Kasumi-1 (cell line): ENCODE results near the gene LRRC63.
"Not testable (repeated sequence)": the region's sequence is repeated elsewhere in the genome, so short reads cannot be mapped to it uniquely, and the experiment has no call there.

ENCODE experiments used
- DNase-seq, 2 experiments: peaks; one replicate each; lab custom pipeline; 2025; lab: John Stamatoyannopoulos, UW

The LRRC63 gene

DNA sequence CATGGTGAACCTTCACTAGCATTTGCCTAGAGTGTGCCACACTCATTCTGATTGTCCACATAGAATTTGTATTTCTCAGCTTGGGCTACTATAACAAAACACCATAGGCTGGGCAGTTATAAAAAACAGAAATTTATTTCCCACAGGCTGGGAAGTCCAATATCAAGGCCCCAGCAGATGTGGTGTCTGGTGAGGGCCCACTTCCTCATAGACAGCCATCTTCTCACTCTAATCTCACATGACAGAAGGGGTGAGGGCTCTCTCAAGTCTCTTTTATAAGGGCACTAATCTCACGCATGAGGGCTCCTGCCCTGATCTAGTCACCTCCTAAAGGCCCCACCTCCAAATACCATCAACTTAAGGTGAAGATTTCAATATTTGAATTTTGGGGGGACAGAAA lies 53.6 kb downstream of the LRRC63 start:
- no peak for DNase-seq

DNA sequence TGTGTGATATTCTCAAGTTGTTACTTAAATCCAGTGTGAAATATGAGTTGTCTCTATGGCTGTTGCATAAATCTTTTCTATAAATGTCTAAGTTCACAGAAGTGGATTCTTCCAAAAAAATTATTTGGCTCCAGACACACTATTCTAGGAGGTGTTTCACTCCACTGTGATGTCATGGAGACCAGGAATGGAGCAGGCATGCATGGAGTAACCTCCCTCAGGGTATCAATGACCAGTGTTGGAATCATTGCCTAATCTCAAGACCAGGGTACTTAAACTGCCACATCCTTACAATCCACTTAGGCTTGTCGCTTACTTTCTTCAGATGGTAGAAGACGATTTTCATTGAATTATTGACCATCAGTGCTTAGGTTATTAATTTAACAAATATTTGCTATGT lies 55.4 kb downstream of the LRRC63 start:
- no peak for DNase-seq

DNA sequence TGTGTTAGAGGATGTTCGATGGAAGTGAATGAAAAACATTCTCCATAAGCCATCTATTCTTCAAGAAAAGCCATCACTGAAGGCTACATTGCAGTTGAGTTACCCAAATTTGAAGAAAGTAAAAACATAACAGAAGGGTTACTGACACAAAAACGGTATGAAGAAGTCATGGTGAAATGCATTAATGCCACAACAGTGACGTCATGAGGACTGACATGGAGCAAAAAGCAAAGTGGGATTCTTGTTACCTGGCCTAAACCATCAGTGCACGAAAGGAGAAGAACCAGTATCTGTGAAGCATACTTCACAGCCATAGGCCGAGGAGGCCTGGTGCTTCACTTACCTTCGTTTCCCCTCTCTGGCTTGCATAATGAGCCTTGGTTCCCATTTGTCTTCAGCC lies 58.7 kb downstream of the LRRC63 start:
- DNase-seq, result no peak

DNA sequence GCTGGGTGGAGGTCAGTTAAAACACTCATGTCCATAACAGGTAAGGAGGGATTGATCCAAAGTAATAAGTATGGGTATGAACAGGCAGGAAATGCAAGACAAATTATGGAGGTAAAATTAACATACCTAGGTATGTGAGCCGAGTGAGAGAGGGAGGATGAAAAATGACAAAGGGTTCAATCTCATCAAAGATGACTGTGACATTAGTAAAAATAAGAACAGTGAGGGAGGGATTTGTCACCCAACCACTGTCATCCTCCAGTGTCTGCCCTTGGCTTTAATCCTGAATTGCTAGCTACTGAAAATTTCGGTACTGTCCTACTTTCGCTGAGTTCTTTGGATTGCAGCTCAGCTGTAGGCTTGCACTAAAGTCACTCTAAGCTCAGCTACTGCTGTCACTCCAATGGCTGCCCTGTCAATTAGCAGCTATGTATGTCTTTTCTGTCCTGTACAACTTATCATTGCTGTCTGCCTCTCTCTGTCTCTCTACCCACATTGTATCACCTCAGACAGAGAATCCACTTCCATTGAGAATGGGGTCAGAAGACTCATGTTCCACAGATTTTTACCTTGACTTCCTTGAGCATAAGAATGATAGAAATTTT lies 62.5 kb downstream of the LRRC63 start:
- no peak for DNase-seq

DNA sequence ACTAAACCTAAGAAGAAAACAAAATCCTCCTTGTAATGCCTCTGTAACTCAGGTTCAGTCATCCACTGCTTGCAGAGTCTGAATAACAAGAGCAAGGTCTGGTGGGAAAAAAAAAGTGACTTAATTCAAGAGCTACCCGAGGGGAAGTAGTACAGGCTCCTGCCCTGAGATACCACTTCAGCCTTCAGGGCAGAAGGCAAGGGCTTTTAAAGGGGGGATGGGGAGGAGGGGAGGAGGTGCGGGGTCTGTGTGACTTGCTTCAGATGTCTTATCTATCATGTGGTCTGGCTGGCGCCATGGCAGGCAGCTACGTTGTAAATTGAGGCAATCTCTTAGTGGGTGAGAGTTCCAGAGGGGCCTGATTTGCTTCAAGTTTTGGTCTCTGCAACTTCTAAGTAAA lies 66.7 kb downstream of the LRRC63 start:
- DNase-seq, result peak; percentile 6 to 12

DNA sequence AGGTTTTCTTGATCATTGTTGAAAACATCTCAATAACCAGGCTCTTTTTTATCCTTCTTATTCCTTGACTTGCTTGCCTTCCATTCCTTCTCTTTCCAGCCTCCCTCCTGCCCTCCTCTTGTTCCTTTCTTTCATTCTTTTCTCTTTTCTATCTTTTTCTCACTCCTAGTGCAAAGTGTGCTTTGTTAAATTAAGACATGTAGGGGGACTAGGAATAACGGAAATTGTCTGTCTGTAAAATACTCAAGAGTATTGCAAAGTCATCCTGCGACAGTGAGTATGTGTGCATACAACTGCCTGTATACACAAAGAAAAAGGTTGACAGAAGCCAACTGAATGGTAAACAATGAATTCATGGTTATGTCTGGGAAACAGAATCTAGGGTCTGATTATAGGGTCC lies 70.1 kb downstream of the LRRC63 start:
- DNase-seq, result no peak

DNA sequence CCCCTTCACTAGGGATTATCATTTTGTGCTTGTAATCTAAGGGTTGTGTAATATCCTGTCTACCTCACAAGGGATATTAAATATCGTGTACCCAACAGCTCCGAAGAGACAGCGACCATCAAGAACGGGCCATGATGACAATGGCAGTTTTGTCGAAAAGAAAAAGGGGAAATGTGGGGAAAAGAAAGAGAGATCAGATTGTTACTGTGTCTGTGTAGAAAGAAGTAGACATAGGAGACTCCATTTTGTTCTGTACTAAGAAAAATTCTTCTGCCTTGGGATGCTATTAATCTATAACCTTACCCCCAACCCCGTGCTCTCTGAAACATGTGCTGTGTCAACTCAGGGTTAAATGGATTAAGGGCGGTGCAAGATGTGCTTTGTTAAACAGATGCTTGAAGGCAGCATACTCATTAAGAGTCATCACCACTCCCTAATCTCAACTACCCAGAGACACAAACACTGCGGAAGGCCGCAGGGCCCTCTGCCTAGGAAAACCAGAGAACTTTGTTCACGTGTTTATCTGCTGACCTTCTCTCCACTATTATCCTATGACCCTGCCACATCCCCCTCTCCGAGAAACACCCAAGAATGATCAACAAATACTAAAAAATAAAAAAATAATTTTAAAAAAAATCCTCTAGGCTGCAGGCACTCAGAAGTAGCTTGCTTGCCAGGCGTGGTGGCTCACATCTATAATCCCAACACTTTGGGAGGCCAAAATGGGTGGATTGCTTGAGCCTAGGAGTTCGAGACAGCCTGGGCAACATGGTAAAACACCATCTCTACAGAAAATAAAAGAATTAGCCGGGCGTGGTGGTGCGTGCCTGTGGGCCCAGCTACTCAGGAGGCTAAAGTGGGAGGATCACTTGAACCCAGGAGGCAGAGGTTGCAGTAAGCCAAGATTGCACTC lies 72.4 kb downstream of the LRRC63 start:
- not testable (repeated sequence) for DNase-seq

DNA sequence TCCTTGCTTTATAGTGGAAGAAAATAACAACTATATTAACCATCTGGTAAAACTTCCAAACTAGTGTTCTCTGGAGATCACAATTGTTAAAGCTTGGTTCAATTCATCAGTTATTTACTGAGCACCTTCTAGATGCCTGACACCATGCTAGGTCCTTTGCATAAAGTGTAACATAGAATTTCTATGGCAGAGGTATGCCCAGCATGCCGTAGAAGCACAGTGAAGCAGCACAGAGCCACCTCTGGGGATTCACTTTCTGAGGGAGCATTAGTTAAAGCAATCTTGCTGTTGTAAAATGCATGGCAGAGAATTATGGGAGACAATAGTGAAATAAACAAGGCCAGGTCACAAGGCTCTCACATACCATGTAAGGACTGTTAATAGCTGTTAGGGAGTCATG lies 75.2 kb downstream of the LRRC63 start:
- no peak for DNase-seq

DNA sequence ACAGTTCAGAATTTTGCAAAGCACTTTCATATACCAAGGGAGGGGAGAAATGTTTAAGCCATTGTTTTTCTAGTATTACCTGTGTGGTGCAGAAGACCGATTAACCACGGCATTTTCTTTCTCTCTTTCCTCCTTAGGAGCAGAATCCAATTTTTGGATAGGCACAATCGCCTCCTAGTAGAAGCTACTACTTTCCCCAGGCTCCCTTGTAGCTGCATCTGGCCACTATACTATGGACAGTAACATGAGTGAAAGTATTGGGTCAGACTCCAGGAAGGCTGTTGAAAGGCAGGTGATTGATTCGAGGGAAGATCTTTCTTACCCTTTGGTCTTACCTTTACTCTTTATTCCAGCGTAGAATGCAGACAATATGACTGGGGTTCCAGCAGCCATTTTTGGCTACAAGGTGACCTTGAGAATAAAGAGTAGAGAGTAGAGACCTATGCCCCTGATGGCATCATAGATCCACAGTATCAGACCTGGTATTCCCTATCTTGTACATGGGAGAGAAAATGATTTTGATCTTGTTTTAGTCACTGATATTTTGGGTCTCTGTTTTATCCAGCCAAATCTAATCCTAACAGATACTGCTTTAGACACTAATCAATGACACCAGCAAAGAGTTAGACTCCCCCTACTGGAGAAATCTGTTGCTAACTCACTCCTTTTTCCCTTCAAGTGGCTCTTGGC lies 77.0 kb downstream of the LRRC63 start:
- peak; percentile 81 to 83 for DNase-seq

DNA sequence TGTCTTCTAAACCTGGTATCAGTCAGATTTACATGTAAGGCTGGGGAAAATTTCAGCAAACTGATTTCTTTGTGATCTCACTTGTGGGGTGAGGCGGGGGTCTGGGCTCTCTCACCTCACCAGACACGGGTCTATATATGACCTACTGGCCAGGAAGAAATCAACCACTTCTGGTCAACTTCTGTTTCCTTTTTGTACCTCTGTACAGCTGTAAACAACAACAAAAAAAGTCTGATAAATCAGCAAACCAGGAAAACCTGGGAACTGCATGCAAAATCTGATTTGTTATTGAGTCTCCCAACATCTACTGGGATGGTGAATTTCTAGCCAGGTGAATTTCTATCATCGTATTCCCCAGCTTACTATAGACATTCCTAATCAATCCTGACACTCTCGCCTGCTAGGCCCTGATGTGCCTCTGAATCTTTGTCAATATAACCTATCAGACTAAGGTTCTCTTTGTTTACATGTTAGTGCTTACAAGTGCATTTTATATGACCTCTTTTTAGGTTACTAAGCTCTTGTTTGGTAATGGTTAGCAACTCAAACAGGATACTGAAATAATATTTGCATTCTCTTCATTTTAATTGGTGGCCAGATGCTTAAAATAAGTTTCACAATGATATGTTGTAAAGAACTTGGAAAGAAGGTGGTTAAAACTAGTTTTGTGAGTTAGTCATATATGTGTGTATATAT lies 77.7 kb downstream of the LRRC63 start:
- no peak for DNase-seq

DNA sequence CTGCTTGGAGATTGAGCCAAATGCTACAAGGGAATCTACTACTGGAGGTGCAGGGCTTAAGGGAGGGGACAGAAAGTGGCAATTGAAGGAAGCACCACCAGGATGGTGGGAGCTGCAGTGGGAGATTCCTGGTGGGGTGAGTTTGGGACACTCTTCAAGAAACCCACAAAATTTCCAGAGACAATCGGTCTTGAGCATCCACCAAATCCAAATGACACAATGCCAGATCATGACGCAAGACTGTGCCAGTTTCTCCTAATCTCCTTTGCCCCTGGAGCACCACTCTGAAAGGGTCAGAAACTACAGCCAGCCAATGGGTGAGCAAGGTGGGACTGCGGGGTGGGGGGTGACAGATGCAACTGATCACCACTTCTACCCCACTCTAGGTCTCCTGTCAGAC lies 78.7 kb downstream of the LRRC63 start:
- no peak for DNase-seq

DNA sequence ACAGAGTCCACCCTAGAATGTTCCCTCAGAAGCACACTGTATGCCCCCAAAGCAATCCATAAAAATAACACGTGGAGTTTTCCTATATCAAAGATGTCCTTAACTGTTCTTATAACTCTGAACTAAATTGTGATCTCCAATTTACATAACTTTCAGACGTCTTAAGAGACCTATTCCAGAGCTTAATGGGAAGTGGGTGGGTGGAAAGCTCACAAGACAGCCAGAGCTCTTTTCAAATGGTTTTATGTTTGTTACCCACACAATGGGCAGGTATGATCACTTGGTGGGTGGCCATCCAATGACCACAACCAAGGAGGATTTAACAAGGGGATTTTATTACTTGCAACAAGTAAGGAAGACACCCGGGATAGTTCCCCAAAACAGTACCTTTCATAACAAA lies 81.7 kb downstream of the LRRC63 start:
- DNase-seq, result no peak

DNA sequence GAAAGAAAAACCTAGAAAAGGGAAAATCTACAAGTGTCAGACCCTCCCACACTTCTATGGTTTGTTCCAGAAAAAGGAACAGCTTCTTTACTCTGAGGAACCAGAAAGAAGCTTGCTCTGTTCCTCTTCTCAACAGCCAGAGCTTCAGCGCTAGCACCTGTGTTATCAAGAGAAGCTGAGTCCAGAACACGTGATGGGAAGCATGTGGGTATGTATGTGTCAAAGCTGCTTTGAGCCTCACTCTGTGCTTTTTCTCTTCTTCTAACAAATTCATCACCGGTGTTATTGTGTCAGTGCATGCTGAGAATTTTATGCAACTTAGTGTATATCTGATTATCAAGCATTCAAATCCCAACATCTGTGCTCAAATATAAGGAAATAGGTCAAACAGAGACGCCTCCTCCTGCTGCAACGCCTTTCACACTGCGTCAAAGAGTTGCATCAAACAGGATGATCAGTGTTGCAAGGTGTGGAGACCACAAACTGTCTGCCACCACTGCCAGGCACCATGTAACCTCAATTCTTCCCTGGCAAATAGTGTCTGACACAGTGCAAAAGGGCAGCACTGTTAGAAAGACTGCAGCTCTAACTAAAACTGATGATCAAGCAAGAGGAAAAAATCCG lies 83.9 kb downstream of the LRRC63 start:
- peak; percentile 86 to 92 for DNase-seq

DNA sequence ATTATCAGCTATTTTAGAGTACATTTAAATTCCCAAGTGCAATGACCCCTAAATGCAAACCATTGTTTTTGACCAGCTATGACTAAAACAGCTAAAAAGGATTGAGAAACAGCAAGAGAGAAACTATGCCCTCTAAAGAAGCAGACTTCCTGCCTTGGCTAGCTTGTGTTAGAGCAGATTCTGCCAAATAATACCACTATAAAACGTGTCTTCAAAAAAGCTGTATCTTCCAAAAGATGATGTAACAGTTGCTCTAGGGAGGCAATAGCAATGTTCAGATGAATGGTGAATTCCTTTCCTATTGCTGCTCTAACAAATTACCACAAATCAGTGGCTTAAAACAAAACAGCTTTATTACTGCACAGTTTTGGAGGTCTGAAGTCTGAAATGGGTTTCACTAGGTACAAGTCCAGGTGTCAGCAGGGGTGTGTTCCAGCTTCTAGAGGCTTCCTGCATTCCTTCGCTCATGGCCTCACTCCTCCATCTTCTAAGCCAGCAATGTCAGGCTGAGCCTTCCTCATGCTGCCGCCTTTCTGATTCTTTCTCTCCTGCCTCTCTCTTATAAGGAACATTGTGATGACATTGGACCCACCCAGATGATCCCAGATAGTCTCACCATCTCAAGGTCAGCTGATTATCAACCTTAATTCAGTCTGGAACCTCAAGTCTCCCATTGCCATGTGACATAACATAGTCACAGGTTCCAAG lies 84.5 kb downstream of the LRRC63 start:
- DNase-seq, result peak; percentile 79 to 83

DNA sequence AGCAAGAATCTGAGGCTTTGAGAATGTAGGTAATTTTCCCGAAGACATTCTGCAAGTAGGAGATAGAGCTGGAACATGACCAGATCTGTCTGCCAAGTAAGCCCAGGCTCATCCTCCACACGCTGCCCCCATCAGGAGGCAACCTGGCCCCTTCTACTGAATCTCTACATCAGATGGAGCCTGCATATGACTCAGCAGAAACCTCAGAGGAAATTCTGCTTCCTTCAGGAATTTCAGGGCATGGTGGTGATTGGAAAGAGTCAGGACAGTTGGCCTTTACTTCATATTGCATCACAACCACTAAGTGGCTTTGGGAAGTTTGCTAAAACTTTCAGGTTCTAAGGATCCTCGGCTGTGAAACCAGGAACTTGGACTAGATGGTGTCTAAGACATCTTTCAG lies 85.2 kb downstream of the LRRC63 start:
- peak in 1 of 2 experiments; percentile 35 for DNase-seq

DNA sequence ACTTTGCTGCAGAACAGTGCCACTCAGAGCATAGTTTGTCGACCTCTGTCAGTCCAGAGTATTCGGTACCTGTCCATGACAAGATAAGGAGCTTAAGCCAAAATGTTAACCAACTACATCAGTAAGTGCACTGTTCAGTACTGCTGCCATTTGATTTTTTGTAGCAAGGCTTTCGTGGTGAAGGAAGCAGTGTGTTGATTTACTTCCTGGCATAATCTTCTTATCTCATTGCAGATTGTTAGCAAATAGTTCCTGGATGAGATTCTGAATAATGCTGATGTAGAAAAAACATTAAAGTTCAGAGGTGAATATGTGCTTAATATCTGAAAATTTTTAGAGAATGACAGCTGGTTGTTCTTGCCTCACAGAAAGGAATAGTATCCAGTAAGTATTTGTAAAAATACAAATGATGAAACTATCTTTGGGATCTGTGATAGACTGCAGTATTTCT lies 85.7 kb downstream of the LRRC63 start:
- DNase-seq, result peak in 1 of 2 experiments; percentile 10

DNA sequence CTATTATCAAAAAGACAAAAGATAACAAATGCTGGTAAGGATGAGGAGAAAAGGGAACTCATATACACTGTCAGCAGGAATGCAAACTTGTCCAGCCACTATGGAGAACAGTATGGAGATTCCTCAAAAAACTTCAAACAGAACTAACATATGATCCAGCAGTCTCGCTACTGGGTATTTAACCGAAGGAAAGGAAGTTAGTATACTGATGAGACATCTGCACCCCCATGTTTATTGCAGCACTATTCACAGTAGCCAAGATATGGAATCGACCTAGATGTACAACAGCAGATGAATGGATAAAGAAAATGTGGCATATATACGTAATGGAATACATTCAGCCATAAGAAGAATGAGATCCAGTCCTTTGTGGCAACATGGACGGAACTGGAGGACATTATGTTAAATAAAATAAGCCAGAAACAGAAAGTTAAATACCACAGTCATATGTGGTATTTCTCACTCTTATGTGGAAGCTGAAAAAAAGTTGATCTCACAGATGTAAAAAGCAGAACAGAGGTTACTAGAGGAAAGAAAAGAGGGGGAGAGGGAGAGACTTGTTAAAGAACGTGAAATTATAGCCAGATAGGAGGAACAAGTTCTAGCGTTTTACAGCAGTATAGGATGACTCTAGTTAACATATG lies 92.1 kb downstream of the LRRC63 start:
- DNase-seq, result peak; percentile 55 to 63

DNA sequence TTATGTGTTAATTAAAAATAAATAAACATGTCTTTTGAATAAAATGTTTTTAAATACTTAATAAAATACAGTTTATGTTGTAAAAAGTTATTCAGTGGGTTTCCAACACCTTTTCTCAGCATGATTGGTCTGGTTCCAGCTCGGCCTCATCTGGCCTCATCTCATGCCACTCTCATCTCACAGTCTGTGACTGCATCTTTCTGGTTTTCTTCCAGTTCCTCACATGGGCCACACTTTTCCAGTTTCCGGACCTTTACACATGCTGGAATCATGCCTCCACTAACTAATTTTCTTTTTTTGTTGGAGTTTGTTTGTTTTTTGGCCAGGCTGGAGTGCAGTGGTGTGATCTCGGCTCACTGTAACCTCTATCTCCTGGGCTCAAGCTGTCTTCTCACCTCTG lies 92.8 kb downstream of the LRRC63 start:
- DNase-seq, result no peak

DNA sequence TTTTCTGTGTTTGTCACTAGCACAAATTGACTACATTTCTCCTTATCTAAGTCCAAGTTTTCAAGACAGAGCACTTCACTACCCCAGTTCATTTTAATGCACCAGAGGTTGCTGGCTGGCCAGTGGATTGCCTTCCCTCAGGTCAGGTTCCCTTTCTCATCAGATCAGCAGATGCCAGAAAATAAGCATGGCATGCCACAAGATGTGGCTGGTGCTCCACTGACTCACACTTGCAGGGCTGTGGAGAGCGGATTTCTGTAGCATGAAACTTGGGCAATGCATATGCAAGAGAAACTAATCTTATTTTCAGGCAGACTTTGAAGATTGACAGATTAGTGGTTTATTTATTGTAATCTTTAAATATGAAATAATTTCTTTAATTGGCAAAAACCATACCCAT lies 95.8 kb downstream of the LRRC63 start:
- no peak for DNase-seq

DNA sequence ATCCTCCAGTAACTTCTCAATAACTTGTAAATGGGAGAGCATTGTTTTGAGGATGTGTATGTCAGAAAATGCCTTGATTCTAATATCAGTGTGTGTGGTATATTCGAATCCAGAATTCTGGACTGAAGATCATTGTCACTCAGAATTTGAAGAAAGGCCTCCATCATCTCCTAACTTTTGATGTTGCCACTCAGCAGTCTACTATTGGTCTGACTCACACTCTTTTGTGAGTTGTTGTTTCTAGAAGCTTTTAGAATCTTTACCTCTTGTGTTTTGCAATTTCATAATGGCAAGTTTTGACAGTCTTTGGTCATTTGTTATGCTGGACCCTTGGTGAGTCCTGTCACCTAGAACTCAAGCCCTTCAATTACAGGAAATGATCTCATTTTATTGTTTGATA lies 98.3 kb downstream of the LRRC63 start:
- no peak for DNase-seq

DNA sequence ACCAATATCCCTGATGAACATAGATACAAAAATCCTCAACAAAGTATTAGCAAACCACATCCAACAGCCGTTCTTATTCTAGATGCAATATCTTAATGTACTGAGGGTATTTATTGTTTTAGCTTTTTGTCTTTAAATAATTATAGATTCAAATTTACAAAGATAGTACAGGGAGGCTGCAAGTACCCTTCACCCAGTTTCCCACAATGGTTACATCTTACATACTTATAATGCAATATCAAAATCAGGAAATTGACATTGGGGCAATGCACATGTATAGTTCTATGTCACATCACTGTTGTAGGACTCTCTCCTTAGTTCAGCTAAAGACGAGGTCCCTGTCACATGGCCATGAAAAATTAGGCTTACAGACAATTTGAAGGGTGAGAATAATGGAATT lies 99.5 kb downstream of the LRRC63 start:
- no peak for DNase-seq
